Neural cell (in vitro differentiated cells): ENCODE results near the gene COLEC11. TPM values are rescaled to one million over a fixed set of nuclear protein-coding genes. Genes with fewer than 3 reads are reported as not detected.

Source experiments
- H2AFZ ChIP-seq: fragments of 200-600, 300-800 bp; sonication (generic), shearing (Covaris generic); 2 replicates; pipeline ENCODE4 v1.6.0; 2014; ENCODE audit warnings: low read depth, mild to moderate bottlenecking, antibody characterized with exemption, low read length, moderate library complexity
- H3F3A ChIP-seq: fragments of 200-600 bp; shearing (Covaris generic); 2 replicates; pipeline ENCODE4 v1.6.1; 2016; ENCODE audit warnings: mild to moderate bottlenecking, moderate library complexity, mixed read lengths, antibody characterized with exemption, low read length; ENCODE audit not compliant: insufficient read depth, poor library complexity, severe bottlenecking
- H3K27ac ChIP-seq: fragments of 200-600, 300-800 bp; sonication (generic), shearing (Covaris generic); 2 replicates; pipeline ENCODE4 v1.5.1; 2014; ENCODE audit warnings: mild to moderate bottlenecking, low read length, moderate library complexity
- H3K27me3 ChIP-seq: fragments of 300-800, 200-600 bp; sonication (generic), shearing (Covaris generic); 2 replicates; pipeline ENCODE4 v1.6.0; 2014; ENCODE audit warnings: mild to moderate bottlenecking, low read depth, low read length, moderate library complexity; ENCODE audit not compliant: insufficient read depth
- H3K36me3 ChIP-seq: fragments of 300-800, 200-600 bp; sonication (generic), shearing (Covaris generic); 2 replicates; pipeline ENCODE4 v1.5.1; 2014; ENCODE audit warnings: mild to moderate bottlenecking, antibody characterized with exemption, low read length, moderate library complexity; ENCODE audit not compliant: insufficient read depth
- H3K4me2 ChIP-seq: fragments of 300-800, 200-600 bp; sonication (generic), shearing (Covaris generic); 2 replicates; pipeline ENCODE4 v1.6.0; 2014; ENCODE audit warnings: mild to moderate bottlenecking, low read length
- H3K4me3 ChIP-seq: fragments of 300-800, 200-600 bp; sonication (generic), shearing (Covaris generic); 2 replicates; pipeline ENCODE4 v1.5.1; 2014; ENCODE audit warnings: mild to moderate bottlenecking, low read length, moderate library complexity
- H3K79me2 ChIP-seq: fragments of 200-600 bp; shearing (Covaris generic); replicated peaks from 2 replicates; pipeline ENCODE4 v1.6.0; 2014; ENCODE audit warnings: mild to moderate bottlenecking, low read length, moderate library complexity; ENCODE audit not compliant: insufficient read depth
- H3K9ac ChIP-seq: fragments of 300-800, 200-600 bp; sonication (generic), shearing (Covaris generic); 2 replicates; pipeline ENCODE4 v1.6.1; 2016; ENCODE audit warnings: mild to moderate bottlenecking, low read length, mixed read lengths
- H3K9me2 ChIP-seq: fragments of 200-600 bp; shearing (Covaris generic); 2 replicates; pipeline ENCODE4 v1.6.1; 2016; ENCODE audit warnings: mild to moderate bottlenecking, low read length, mixed read lengths; ENCODE audit not compliant: insufficient read depth
- H3K9me3 ChIP-seq: fragments of 200-600, 300-800 bp; sonication (generic), shearing (Covaris generic); 2 replicates; pipeline ENCODE4 v1.6.1; 2016; ENCODE audit warnings: mild to moderate bottlenecking, mixed run types, low read length, moderate library complexity, mixed read lengths
- H4K20me1 ChIP-seq: fragments of 200-600 bp; shearing (Covaris generic); 2 replicates; pipeline ENCODE4 v1.6.1; 2016; ENCODE audit warnings: mild to moderate bottlenecking, mixed run types; ENCODE audit not compliant: insufficient read depth
- CTCF ChIP-seq: fragments of 450-650 bp; IDR thresholded peaks from 2 replicates; pipeline ENCODE4 v1.5.1; 2014; ENCODE audit warnings: antibody characterized with exemption, mild to moderate bottlenecking, moderate library complexity; ENCODE audit not compliant: poor library complexity, severe bottlenecking
- EP300 ChIP-seq: fragments of 450-650 bp; conservative IDR thresholded peaks from 2 replicates; pipeline ENCODE4 v1.6.1; 2014; ENCODE audit warnings: antibody characterized with exemption, mild to moderate bottlenecking, moderate library complexity; ENCODE audit not compliant: poor library complexity, severe bottlenecking
- EZH2 ChIP-seq: fragments of 200-600, 300-800 bp; shearing (Covaris generic), sonication (generic); IDR thresholded peaks from 2 replicates; pipeline ENCODE4 v1.6.1; 2014; ENCODE audit warnings: antibody characterized with exemption, low read length, borderline replicate concordance, mild to moderate bottlenecking; ENCODE audit not compliant: insufficient read depth, poor library complexity, severe bottlenecking
- MXI1 ChIP-seq: fragments of 450-650 bp; conservative IDR thresholded peaks from 2 replicates; pipeline ENCODE4 v1.6.1; 2014; ENCODE audit warnings: antibody characterized with exemption, mild to moderate bottlenecking; ENCODE audit not compliant: poor library complexity, severe bottlenecking
- POLR2AphosphoS5 ChIP-seq: IDR thresholded peaks from 2 replicates; pipeline ENCODE4 v1.6.1; 2012
- RAD21 ChIP-seq: fragments of 450-650 bp; conservative IDR thresholded peaks from 2 replicates; pipeline ENCODE4 v1.6.1; 2014; ENCODE audit warnings: antibody characterized with exemption, mild to moderate bottlenecking, moderate library complexity
- REST ChIP-seq: IDR thresholded peaks from 2 replicates; pipeline ENCODE4 v1.6.1; 2012; ENCODE audit warnings: borderline replicate concordance
- SMC3 ChIP-seq: fragments of 450-650 bp; conservative IDR thresholded peaks from 2 replicates; pipeline ENCODE4 v1.6.1; 2014; ENCODE audit warnings: antibody characterized with exemption, mild to moderate bottlenecking, moderate library complexity; ENCODE audit not compliant: poor library complexity
- TAF1 ChIP-seq: IDR thresholded peaks from 2 replicates; pipeline ENCODE4 v1.6.1; 2012; ENCODE audit warnings: low read depth
- polyA plus RNA-seq: library from polyadenylated mRNA; depleted of rRNA; stranded (reverse); fragments of >200 nt; gene quantifications from 2 replicates; pipeline ENCODE4 v1.2.3, GENCODE V29; 2014

Gene COLEC11
- polyA plus RNA-seq, 1 donor from 2014 or later = 4.0 TPM

GRCh38 chr2:3600256-3600855 lies 5.4 kb downstream of the COLEC11 start:
- H3K9ac ChIP-seq = no peak overlapping the region
- H3K79me2 ChIP-seq = no peaks in the 10 kb centered on the region
- H4K20me1 ChIP-seq = no peaks in the 10 kb centered on the region
- H3K36me3 ChIP-seq = no peaks in the 10 kb centered on the region
- TF ChIP-seq MXI1 (no peak), SMC3 (no peak), POLR2AphosphoS5 (no peak), CTCF (no peak), EP300 (no peak), TAF1 (no peak), EZH2 (no peak), RAD21 (no peak), REST (no peak)
- H3F3A ChIP-seq = no peaks in the 10 kb centered on the region
- H2AFZ ChIP-seq = no peak overlapping the region
- H3K4me2 ChIP-seq = no peak overlapping the region
- no peak overlapping the region for H3K4me3 ChIP-seq
- no peak overlapping the region for H3K27ac ChIP-seq
- no peaks in the 10 kb centered on the region for H3K9me3 ChIP-seq
- H3K27me3 ChIP-seq = no peaks in the 10 kb centered on the region
- H3K9me2 ChIP-seq = no peaks in the 10 kb centered on the region

GRCh38 chr2:3601561-3602271 lies 6.8 kb downstream of the COLEC11 start:
- no peaks in the 10 kb centered on the region for H3K79me2 ChIP-seq

More at GRCh38 chr2:3601561-3602271, 6.8 kb downstream of the COLEC11 start:
- Histone ChIP-seq H3F3A (no peaks in the 10 kb centered on the region), H3K27ac (no peak overlapping the region), H3K9me2 (no peaks in the 10 kb centered on the region), H3K4me2 (no peak overlapping the region), H3K27me3 (no peaks in the 10 kb centered on the region), H3K9ac (no peak overlapping the region), H3K36me3 (no peaks in the 10 kb centered on the region), H2AFZ (no peak overlapping the region), H4K20me1 (no peaks in the 10 kb centered on the region), H3K4me3 (no peak overlapping the region), H3K9me3 (no peaks in the 10 kb centered on the region)
- TF ChIP-seq TAF1 (no peak), EZH2 (no peak), CTCF (no peak), SMC3 (no peak), REST (no peak)
